NCI-H524 (cell line): ENCODE results near the gene ALDH9A1.

Experiments
- DNase-seq, 2 experiments: peaks; one replicate each; lab custom pipeline; 2025; lab: John Stamatoyannopoulos, UW

Gene ALDH9A1

DNA sequence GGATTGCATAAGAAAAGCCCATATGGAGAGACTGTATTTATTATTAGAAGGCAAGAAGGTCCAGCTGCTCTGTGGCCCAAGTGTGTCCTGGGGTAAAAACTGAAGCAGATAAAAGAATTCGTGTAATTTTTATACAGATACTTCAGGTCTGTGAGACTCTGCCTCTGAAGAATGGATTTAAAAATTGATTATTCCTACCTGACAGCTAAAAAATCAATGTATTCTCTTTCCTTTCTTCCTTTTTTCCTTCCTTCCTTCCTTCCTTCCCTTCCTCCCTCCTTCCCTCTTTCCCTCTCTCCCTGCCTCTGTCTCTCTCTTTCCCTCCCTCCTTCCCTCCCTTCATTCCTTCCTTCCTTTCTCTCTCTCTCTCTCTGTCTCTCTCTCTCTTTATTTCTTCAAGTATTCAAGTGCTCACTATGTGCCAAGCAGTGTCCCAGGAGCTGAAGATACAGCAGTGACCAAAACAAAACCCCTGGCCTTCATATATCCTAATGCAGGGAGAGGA is 78.7 kb downstream of the ALDH9A1 start:
- no peak for DNase-seq

DNA sequence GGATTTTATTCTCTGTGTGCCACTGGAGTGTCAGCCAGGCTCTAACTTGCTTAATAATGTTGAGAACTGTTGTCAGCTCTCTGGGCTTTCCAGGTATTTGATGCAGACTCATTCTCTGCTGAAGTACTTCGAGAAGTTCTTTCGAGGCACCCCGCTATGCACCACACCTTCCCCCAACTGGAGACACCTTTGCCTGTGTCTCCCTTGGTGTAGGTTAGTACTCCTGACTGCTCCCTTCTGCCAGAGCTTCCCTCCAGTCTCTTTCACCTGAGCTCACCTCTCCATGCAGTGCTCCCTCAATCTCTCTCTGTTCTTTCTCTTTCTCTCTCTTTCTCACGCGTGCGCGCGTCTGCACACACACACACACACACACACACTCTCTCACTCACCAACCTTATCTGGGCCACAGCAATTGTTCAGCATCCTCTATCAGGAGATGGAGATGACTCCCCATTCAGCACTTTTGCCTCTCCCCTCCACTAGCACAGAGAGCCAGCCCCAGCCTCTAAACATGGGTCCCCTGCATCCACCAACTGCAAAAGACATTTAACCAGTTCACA is 81.3 kb downstream of the ALDH9A1 start:
- no peak for DNase-seq

DNA sequence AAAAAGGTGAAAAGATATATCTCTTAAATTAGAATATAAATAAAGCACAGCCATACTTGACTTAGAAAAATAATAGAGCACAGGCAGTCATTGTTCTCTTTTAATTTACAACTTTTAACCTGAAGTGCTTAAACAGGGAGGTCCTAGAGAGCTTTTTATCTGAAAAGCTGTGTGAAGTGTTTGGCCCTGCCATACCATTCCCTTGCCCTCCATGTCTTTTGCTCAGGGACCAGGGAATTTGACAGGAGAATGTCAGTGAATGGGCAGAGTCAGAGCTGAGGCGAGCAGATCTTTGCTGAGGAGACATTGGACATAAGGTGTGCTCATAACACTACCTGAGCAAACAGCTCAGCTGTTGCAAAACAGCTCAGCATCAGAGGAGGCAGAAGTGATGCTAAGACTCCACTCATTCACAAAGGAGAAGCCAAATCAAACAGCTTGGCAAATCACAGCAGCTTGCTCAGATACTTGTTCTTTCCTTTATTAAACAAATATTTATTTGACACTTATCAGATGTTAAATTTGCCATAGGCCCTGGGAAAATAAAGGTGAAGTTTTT is 82.2 kb downstream of the ALDH9A1 start:
- no peak for DNase-seq
